ENCODE measurements around the gene PROP1.
"Not testable (repeated sequence)": the region's sequence is repeated elsewhere in the genome, so short reads cannot be mapped to it uniquely, and the experiment has no call there.

The PROP1 gene

DNA sequence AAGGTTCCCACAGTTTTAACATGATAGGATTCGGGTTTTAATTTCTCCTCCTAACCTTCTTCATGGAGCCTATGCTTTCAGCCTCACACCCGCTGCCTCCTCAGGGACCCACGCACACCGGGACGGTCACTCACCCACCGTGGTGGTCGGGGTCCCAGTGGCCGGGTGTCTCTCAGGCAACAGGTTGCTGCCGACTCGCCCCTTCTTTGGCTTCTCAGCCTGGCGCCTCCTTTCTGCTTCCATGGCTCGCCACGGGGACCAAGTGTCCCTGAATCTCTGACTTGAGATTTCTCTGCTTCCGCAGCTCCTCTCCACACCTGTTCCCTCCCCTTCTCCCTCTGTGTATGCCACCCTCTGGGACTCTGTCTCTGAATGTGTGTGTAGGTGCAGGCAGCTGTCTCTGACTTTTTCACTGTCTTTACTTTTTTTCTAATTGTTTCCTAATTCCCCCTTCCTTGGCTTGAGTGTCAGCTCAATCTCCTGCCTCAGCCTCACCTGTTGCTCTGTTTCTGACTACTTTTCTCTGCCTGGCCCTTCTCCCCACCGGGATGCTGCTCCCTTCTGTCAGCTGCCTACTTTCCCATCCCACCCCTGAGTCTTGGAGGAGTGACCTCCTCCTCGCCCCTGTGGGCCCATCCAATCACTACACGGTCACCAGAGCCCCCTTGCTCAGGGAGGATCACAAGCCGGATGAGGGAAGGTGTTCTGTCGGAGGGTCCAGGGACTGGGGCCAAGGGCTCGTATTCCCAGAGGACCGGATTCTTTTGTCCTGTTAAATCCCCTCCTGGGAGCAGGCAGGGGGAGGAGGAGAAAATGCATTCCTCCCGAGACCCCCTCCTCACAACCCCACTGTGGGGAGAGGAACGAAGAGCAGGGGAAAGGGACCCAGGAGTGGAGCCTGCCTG lies at the start of gene PROP1:
Gene PROP1, minus strand, starts transcription at position 552 of the 905 bp plus-strand sequence. Its CDS starts 309 bp downstream, at position 243.
- no peak for DNase-seq

DNA sequence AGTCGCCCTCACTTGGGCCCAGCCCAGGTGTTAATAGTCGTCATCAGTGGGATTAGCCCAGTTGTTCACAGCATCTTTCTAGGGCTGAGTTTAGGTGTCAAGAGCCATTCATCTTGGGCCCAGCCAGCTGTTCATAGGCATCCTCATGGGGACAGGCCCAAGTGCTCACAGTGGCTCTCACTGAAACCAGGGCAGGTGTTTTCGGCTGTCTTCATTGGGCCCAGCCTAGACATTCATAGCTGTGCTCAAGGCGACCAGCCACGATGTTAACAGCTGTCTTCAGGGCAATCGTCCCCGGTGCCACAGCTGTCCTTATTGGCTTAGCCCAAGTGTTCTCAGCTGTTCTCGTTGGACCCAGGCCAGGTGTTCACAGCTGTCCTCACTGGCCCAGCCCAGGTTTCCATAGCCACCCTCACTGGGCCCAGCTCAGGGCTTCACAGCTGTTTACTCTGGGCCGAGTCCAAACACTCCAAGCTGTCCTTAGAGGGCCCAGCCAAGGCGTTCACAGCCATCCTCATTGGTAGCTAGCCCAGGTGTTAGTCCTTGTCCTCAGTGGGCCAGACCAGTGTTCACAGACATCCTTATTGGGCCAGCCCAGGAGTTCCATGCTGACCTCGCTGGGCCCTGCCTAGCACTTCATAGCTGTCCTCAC lies 23.5 kb upstream of the PROP1 start:
- not testable (repeated sequence) for DNase-seq

DNA sequence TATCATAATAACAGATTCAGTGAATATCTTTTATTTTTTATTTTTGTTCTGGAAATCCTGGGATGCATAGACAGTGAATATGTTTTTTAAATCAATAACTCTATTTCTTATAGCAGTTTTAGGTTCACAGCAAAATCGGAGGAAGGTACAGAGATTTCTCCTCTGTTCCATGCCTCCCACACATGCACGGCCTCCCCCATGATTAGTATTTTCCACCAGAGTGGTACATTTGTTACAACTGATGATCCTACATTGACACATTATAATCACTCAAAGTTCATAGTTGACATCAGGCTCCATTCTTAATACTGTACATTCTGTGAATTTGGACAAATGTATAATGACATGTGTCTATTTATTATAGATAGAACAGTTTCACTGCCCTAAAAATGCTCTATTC lies 16.7 kb upstream of the PROP1 start:
- DNase-seq: not testable (repeated sequence)

DNA sequence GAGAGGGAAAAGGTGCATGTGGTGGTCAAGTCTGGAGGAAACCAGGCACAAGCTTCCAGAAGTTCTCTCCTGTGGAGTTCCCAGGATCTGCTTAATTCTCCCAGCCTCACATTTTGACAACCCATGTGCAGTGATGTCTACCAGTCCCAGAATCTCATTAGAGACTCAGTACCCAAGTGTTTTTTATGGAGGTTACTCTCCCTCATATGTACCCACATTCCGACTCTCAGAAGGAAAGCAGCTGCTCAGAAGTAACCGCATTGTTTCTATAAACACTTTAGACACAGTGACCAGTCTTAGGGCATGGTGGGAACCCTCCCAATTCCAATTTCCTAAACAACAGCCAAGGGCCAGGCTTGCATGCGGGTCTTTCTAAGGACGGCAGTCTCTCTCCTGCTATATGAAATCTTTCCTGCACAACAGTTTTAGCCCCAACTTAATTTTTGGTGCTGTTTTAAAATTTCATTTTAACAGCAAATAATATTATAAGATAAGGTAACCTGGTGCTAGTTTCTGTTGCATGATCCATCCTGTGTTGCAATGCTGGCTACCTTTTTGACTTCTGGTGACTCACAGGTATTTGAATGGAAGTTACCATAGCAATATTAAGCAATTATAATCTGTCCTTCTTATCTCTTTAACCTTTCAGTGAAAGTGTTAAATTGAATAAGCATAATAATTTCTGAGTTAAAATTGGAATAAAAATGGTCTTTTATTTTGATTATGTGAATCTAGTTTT lies 15.9 kb upstream of the PROP1 start:
- DNase-seq: not testable (repeated sequence)

DNA sequence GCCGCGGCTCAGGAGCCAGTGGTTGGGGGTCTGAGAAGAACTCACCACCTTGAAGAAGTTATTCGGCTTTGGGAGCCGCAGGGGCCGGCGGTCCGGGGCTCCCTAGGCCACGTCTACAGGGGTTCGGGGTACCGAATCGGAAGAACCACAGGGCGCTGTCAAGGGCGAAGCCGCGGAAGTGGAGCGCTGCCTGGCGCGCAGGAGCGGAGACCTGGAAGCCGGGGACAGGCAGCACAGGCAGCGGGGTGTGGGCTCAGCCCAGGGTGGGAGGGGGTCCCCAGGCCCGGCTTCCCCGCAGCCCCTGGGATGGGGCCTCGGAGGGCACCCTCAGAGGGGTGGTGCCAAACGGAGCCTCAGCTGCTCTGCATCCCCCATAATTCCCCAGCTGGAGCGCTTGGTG lies 11.2 kb upstream of the PROP1 start:
- DNase-seq: not testable (repeated sequence)

DNA sequence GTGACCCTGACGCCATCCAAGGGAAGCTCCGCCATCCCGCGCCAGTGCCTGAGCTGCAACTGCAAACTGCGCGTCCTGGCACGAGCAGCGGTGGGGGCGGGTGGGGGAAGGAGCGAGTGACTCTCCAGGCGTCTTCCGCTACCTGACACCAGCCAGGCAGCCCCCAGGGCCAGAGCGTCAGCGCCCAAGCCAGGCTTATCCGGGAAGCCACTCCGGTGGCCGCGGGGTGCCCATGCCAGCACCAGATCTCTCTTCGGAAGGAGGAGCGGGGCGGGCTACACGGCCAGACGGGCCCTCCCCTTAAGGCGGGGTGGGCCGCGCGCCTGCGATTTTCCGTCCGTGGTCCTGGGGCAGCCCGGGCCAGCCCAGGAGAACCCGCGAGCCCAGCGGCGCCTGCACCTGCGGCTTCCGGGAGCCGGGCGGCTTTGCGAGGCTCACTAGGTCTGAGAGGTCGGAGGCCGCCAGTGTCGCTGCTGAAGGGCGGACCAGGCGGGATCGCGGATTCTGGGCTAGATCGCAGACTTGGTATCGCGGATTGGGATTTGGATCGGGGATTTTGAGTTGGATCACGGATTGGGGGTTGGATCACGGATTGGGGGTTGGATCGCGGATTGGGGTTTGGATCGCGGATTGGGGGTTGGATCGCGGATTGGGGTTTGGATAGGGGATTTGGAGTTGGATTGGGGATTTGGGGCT lies 10.6 kb upstream of the PROP1 start:
- DNase-seq: not testable (repeated sequence)

DNA sequence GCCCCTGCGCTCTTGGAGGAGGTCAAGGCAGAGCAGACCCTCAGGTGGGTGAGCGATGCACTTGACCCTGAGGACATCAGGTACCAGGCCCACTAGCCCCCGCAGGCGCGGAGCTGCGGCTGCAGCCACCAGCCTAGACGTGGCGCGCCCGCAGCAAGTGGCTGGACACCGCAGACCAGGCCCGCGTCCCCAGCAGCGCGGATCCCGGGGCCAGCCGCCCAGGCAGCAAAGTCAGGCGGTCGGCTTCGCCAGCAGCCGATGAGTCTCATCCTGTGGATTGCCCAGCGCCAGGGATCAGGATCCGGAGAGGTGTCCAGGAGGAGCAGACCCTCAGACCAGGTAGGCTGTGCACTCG lies 10.1 kb upstream of the PROP1 start:
- DNase-seq: not testable (repeated sequence)

DNA sequence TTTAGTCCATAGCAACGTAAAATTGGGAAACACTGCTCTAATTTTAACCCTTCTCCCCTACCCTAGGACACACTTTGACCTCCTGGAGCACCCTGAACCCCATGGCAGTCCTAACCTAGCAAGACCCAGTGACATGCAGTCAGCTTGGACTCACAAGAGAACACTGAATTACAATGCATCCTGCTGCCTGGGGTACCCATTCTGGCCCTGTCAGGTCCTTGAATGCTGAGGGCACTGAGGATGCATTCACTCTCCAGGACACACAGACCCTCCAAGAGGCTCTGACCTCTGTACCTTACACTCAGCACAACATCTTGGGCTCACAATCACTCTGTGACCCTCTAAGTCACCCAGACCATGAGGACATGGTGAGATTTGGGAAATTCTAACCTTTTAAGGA lies 1.8 kb upstream of the PROP1 start:
- DNase-seq: no peak

DNA sequence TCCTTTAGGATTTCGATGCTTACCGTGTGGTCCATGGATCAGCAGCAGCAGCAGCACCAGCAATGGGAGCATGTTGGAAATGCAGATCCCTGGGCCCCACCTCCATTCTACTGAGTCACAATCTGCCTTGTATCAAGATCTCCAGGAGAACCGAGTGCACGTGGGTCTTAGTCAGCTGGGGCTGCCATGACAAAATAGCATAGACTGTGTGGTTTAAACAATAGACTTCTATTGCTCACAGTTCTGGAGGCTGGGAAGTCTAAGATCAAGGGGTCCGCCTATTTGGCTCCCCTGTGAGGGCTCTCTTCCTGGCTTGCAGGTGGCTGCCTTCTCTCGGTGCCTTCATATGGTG lies 1.3 kb upstream of the PROP1 start:
- DNase-seq: no peak

DNA sequence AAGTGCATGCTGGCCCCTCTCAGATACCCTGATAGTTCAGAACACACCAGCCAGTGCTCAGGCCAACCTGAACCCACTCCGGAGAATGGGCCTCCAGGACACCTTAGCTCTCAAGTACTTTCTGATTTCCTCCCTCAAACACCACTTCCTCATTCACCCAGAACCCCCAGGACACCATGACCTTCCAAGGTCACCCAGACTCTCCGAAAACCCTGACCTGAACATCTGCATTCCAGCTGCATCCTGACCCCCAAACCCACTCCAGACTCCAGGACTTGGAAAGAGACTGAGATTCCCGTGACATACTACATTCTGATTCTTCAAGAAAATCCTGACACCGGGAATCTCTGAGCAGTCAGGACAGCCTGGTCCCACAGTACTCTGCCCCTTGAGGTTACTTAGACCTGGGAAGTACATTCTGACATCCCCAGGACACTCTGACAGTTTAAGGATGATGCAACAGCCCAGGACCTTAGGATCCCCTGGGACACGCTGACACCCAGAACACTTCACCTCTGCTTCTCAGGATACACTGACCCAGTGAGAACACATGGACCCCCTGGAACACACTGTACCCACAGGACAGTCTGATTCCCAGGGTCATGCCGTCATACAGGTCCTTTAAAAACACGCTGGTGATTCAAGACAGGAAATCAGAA lies 747 bp upstream of the PROP1 start:
- no peak for DNase-seq

DNA sequence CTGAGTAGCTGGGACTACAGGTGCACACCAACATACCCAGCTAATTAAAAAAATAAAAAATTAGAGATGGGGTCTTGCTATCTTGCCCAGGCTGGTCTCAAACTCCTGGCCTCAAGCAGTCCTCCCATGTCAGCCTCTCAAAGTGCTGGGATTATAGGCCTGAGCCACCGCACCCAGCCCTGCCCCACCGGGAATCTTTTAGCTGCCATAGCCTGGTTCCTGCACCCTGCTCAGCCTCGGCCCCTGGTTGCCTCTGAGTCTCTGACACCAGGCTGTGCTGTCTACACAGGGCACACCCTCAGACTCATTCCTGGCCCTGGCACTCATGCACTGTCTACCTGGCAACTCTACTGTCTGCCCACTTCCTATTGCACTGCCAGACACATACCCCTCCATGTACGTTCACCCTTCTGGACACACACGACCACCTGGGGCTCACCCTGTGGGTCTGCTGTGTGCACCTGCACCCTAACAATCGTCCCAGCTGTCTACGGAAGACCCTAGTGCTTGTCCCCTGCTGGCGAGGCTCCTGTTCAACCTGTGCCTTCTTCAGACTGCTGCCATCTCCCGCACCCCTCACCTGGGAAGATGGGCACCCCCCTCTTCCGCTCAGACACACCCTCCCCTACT lies 1.4 kb downstream of the PROP1 start:
- DNase-seq: no peak

DNA sequence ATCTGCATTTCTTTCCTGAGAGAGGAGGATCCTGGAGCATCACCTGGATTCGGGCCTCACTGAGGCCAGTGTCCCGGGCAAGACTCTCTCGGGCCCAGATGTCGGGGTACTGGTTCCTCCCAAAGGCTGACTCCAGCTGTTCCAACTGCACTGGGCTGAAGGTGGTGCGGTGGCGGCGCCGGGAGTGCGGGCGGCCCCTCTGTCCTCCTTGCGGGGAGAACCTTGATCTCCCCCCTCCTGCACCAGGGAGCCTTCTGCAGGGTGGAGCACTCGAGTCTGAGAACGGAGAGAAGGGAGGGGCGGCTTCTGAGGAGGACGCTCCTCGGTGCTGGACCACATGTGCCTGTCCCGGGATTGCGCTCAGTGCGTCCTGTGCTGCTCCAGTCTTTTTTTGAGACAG lies 2.0 kb downstream of the PROP1 start:
- no peak for DNase-seq

DNA sequence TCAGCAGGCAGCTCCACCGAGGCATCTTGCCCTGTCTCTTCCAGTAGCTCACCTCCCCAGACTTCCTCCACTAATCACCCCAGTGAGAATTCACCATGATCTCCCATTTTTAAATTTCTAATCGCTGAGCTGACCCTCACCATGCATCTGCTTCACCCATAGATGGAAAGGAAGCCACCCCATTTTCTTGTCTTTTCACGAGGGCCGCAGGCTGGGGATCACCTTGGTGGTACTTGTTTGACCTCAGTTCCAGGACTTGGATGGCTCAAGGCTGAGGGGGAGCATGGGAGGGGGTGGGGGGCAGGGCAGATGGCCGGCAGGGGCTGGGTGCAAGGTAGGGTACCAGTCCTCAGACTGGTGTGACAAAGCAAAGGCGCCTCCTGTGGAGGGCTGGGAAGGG lies 3.6 kb downstream of the PROP1 start:
- no peak for DNase-seq

DNA sequence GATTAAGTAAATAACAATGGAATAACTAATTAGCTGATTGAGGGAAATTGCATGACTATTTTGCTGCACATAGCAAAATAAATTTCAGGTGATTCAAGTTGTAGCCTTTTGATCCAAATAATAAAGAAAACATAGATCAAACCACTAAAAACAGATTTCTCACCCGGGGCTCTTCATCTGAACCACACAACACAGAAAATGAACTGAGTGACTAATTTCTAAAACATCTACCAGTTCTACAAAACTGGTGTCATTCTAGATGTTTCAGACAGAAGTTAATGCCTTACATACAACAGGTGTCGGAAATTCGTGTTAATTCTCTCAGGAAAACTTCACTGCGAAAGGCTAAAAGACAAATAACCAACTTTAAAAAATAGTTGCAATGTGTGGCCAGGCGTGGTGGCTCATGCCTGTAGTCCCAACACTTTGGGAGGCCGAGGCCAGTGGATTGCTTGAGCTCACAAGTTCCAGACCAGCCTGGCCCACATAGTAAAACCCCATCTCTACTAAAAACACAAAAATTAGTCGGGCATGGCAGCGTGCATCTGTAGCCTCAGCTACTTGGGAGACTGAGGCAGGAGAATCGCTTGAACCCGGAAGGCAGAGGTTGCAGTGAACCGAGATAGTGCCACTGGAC lies 6.9 kb downstream of the PROP1 start:
- no peak for DNase-seq

DNA sequence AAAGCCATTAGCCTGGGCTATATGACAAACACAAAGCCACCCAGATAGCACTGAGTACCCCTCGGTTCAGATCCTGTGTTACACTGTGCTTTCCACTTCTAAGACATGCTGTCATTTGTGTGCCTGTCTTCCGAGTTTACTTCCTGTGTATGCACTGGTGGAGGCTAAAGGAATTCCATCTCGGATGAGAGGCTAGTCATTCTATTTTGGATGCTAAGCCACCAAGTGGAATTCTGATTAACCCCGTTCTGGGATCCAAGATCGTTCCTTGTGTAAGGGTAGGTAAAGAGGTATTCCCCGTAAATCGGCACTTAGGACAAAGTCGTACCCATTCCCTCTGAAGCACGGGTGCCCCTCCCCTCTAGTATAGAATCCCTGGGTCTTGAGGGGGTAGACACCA lies 8.7 kb downstream of the PROP1 start:
- DNase-seq: no peak

DNA sequence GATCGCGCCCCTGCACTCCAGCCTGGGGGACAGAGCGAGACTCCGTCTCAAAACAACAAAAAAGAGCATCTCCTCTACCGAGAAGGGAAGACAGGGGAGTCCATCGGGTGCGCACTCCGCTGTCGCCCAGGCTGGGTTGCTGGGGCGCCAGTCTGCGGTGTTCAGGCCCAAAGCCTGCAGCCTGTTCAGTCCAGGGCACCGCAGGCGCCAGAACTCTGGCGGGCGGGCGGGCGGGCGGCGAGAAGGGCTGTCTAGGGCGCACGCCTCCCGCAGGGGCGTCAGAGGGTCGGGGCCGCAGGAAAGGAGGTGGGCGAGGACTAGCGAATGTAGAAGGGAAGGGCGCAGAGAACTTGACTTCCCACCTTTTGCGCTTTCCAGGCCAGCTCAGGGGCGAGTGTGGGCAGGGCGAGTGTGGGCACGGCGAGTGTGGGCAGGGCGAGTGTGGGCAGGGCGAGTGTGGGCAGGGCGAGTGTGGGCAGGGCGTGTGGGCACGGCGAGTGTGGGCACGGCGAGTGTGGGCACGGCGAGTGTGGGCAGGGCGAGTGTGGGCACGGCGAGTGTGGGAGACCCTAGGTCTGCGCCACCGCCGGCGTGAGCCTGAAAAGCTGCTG lies 10.5 kb downstream of the PROP1 start:
- no peak for DNase-seq

DNA sequence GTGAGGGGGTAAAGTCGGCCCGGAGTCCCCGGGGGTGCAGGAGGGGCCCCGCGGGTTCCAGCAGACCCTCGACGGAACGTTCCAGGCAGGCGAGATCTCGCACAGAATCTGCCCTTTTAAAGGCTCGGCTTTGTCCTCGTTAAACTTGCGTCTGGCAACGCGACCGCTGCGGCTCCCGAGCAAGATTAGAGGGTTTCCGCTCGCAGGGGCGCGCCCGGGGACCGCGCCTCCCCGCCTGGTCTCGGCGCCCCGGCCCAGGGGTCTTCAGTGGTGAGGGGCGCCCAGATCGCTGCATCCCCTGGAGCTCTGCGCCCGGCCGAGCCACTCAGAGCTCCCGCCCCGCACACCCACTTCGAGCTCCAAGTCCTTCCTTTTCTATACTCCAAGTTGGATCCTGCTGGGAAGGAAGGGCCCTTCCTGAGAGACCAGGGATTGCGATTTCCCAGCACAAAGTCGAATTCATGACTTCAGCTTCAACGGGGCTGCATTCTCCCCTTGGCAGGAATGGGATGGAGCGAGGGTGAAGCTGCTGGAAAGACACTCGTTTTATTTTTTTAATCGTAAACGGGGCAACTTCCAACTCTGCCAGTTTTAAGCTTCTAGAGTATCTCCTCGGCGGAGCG lies 11.3 kb downstream of the PROP1 start:
- DNase-seq: no peak

DNA sequence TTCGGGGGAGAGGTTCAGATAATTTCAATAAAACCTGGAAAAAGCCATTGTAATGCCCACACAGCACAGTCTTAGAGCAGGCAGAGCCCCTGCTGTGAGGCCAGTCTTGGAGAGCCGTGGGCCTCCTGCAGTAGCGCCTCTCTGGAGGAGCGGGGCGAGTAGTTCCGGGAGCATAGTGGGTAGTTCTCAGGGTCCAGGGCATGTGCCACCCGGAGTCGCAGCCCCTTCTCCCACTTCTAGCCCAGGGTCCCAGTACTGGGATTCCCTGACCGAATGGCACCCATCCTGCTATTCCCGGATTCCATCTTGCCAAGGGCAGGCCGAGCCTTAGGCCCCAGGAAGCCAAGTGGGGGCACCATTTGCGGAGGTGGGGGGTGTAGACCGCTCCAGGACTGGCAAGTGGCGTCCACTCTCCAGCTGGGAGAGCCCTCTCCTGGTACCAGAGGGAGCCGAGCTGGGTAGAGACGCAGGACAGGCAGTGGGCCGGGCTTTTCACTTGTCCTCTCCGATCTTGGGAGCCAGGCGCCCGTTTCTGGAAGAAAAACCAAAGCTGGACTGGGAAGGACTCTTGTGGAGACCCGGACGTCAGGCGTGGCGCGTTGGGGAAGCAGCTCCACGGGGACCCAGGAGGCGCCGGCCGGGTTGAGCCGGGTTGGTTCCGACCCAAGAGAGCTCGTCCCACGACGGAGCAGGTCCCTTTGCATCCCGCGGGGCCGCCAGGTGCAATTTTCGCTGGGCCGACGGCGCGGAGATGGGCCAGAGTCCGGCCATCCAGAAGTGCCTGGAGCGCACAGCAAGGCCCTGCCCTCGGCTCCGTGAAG lies 12.1 kb downstream of the PROP1 start:
- DNase-seq: no peak

DNA sequence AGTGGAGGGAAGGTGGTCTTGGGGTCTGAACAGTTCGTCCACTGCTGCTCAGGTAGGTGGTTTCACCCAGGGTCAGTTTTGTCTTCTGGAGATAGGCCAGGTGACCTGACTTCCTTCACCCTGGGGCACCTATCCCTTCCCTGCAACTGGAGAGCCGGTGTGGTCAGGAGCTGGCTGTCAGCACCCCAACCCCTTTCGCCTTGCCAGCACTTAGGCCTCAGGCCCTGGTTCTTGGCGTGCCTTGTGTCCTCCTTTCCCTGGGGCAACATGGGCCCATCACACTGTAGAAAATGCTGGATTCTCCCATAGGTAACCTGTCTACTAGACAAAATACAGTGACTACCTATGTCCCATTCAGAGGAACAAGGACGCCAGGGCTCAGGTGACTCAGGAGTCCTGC lies 13.1 kb downstream of the PROP1 start:
- no peak for DNase-seq

Measured in cerebellar nuclear complex (tissue), 1 donor.